WTC11 (cell line): ENCODE measurements around the gene CAPN14. TPM values are rescaled to one million over a fixed set of nuclear protein-coding genes. Genes with fewer than 3 reads are reported as not detected.
"Not testable (repeated sequence)": the region's sequence is repeated elsewhere in the genome, so short reads cannot be mapped to it uniquely, and the experiment has no call there.

Source experiments
- ATAC-seq: fragments of 200-7000 bp; cut with Tn5 transposase; 2 replicates; pipeline ENCODE4 v1.10.0; 2021; ENCODE audit warnings: mild to moderate bottlenecking, moderate library complexity
- CTCF ChIA-PET: fragments of 300-600 bp; sonication (Branson Sonifier 250); formaldehyde crosslinking; loops from one replicate; lab custom pipeline; 2021; ENCODE audit warnings: antibody characterized with exemption; lab: Charles Lee
- POLR2A ChIA-PET: fragments of 350-600 bp; sonication (Branson Sonifier 250); formaldehyde crosslinking; loops from one replicate; lab custom pipeline; 2021; ENCODE audit warnings: antibody characterized with exemption; lab: Charles Lee
- DNase-seq: peaks from one replicate; pipeline ENCODE4 v3.0.0; 2021; ENCODE audit warnings: low spot score
- H3K27ac Mint-ChIP-seq: 2 replicates; pipeline ENCODE4 v1.8.0; 2021; ENCODE audit warnings: mixed read lengths
- H3K27me3 Mint-ChIP-seq: 2 replicates; pipeline ENCODE4 v1.8.0; 2021; ENCODE audit warnings: low read depth, mild to moderate bottlenecking, moderate library complexity, mixed read lengths
- H3K36me3 Mint-ChIP-seq: 2 replicates; pipeline ENCODE4 v1.8.0; 2021; ENCODE audit warnings: mixed read lengths
- H3K4me1 Mint-ChIP-seq: 2 replicates; pipeline ENCODE4 v1.8.0; 2022; ENCODE audit warnings: mixed read lengths
- H3K4me3 Mint-ChIP-seq: 2 replicates; pipeline ENCODE4 v1.8.0; 2021; ENCODE audit warnings: mild to moderate bottlenecking, moderate library complexity, mixed read lengths
- H3K9me3 Mint-ChIP-seq: 2 replicates; pipeline ENCODE4 v1.8.0; 2021; ENCODE audit warnings: mixed read lengths
- ARID4B ChIP-seq: sonication (generic); formaldehyde crosslinking; IDR thresholded peaks from 2 replicates; pipeline ENCODE4 v1.8.0; 2023; ENCODE audit warnings: missing genetic modification reagents, mild to moderate bottlenecking, borderline replicate concordance
- ATF2 ChIP-seq: sonication (generic); formaldehyde crosslinking; IDR thresholded peaks from 2 replicates; pipeline ENCODE4 v1.8.1; 2022; ENCODE audit warnings: low read depth, missing genetic modification reagents, borderline replicate concordance
- CREB1 ChIP-seq: sonication (generic); formaldehyde crosslinking; IDR thresholded peaks from 2 replicates; pipeline ENCODE4 v1.8.0; 2023; ENCODE audit warnings: mild to moderate bottlenecking, missing genetic modification reagents
- FOXK1 ChIP-seq: sonication (generic); formaldehyde crosslinking; IDR thresholded peaks from 2 replicates; pipeline ENCODE4 v1.8.0; 2022; ENCODE audit warnings: mild to moderate bottlenecking, moderate library complexity, missing genetic modification reagents
- GTF2I ChIP-seq: fragments of 250-450 bp; sonication (Bioruptor Pico); conservative IDR thresholded peaks from 2 replicates; pipeline ENCODE4 v1.4.0; 2021; ENCODE audit warnings: mild to moderate bottlenecking
- HMGA2 ChIP-seq: fragments of 250-450 bp; sonication (Bioruptor Pico); IDR thresholded peaks from 2 replicates; pipeline ENCODE4 v1.4.0; 2021; ENCODE audit warnings: mild to moderate bottlenecking, moderate library complexity
- HMGXB4 ChIP-seq: sonication (generic); formaldehyde crosslinking; IDR thresholded peaks from 2 replicates; pipeline ENCODE4 v1.8.1; 2023; ENCODE audit warnings: mild to moderate bottlenecking, moderate library complexity, missing genetic modification reagents
- JAZF1 ChIP-seq: fragments of 250-450 bp; sonication (Bioruptor Pico); IDR thresholded peaks from 2 replicates; pipeline ENCODE4 v1.9.0; 2021; ENCODE audit warnings: moderate library complexity, mild to moderate bottlenecking, inconsistent platforms
- JUN ChIP-seq: sonication (generic); formaldehyde crosslinking; IDR thresholded peaks from 2 replicates; pipeline ENCODE4 v1.8.0; 2023; ENCODE audit warnings: mild to moderate bottlenecking, missing genetic modification reagents
- MXD4 ChIP-seq: fragments of 250-450 bp; sonication (Bioruptor Pico); IDR thresholded peaks from 2 replicates; pipeline ENCODE4 v1.8.0; 2021; ENCODE audit warnings: mild to moderate bottlenecking, moderate library complexity, borderline replicate concordance
- NR2C2 ChIP-seq: sonication (generic); formaldehyde crosslinking; IDR thresholded peaks from 2 replicates; pipeline ENCODE4 v1.8.0; 2022; ENCODE audit warnings: mild to moderate bottlenecking, missing genetic modification reagents
- NR3C1 ChIP-seq: sonication (generic); formaldehyde crosslinking; conservative IDR thresholded peaks from 2 replicates; pipeline ENCODE4 v1.8.1; 2023; ENCODE audit warnings: low read depth, mild to moderate bottlenecking, missing genetic modification reagents
- OVOL2 ChIP-seq: fragments of 250-450 bp; sonication (Bioruptor Pico); IDR thresholded peaks from 2 replicates; pipeline ENCODE4 v1.9.0; 2021; ENCODE audit warnings: mild to moderate bottlenecking, borderline replicate concordance
- PRRX2 ChIP-seq: fragments of 250-450 bp; sonication (Bioruptor Pico); IDR thresholded peaks from 2 replicates; pipeline ENCODE4 v1.8.0; 2021; ENCODE audit warnings: mild to moderate bottlenecking
- SOX15 ChIP-seq: fragments of 250-450 bp; sonication (Bioruptor Pico); IDR thresholded peaks from 2 replicates; pipeline ENCODE4 v1.9.0; 2021; ENCODE audit warnings: mild to moderate bottlenecking
- TEAD1 ChIP-seq: sonication (generic); formaldehyde crosslinking; IDR thresholded peaks from 2 replicates; pipeline ENCODE4 v1.8.0; 2022; ENCODE audit warnings: mild to moderate bottlenecking, missing genetic modification reagents
- ZBTB21 ChIP-seq: sonication (generic); formaldehyde crosslinking; IDR thresholded peaks from 2 replicates; pipeline ENCODE4 v1.8.1; 2023; ENCODE audit warnings: mild to moderate bottlenecking, missing genetic modification reagents, borderline replicate concordance
- ZNF121 ChIP-seq: sonication (generic); formaldehyde crosslinking; IDR thresholded peaks from 2 replicates; pipeline ENCODE4 v1.8.0; 2023; ENCODE audit warnings: missing genetic modification reagents
- ZNF425 ChIP-seq: fragments of 250-450 bp; sonication (Bioruptor Pico); conservative IDR thresholded peaks from 2 replicates; pipeline ENCODE4 v1.9.0; 2021; ENCODE audit warnings: mild to moderate bottlenecking
- total RNA-seq: library from RNA; stranded (reverse); gene quantifications from 3 replicates; pipeline ENCODE4 v1.2.3, GENCODE V29; 2021

Gene CAPN14
- total RNA-seq, 1 experiment from 2014 or later: 0.11 TPM

GRCh38 chr2:31189141-31189540, 28.2 kb downstream of the CAPN14 start (continued):
- no peak for TF ChIP-seq ZNF425 (CRISPR knock-in tag)
- TF ChIP-seq ARID4B (CRISPR knock-in tag): no peak
- no peak for TF ChIP-seq HMGXB4 (CRISPR knock-in tag)
- TF ChIP-seq, all 79 proteins: peak for 0

- Mint-ChIP-seq H3K27me3 (peaks cover 20% of the 10 kb centered on the region), H3K9me3 (peaks cover 4% of the 10 kb centered on the region), H3K4me3 (no peak overlapping the region), H3K4me1 (peaks cover 9% of the 10 kb centered on the region), H3K36me3 (no peaks in the 10 kb centered on the region), H3K27ac (no peak overlapping the region)
- ATAC-seq: peak; percentile 41; the same call in 1 of the 2 replicates
- no peak for TF ChIP-seq SOX15
- TF ChIP-seq PRRX2 (CRISPR knock-in tag): no peak
- TF ChIP-seq GTF2I: no peak
- POLR2A ChIA-PET: no interaction called here
- CTCF ChIA-PET: interaction anchor here (0.8 to 1.2 kb wide), 3 partner anchors 18 to 477 kb away, joined by 3 to 8 read pairs (median 4); partner anchors contain the start of gene EHD3
- DNase-seq: no peak
Measured at GRCh38 chr2:31188131-31188530, 29.2 kb downstream of the CAPN14 start.

- Mint-ChIP-seq H3K4me3 (no peak overlapping the region), H3K27me3 (peaks cover 20% of the 10 kb centered on the region), H3K27ac (no peak overlapping the region), H3K9me3 (peaks cover 4% of the 10 kb centered on the region), H3K4me1 (peaks cover 4% of the 10 kb centered on the region), H3K36me3 (no peaks in the 10 kb centered on the region)
- ATAC-seq (no peak), DNase-seq (no peak)
- POLR2A ChIA-PET: no interaction called here
- CTCF ChIA-PET: interaction anchor here (0.7 to 1.2 kb wide), 3 partner anchors 47 to 476 kb away, joined by 3 to 8 read pairs (median 4); partner anchors contain the start of gene EHD3
- TF ChIP-seq JAZF1 (CRISPR knock-in tag): no peak
- no peak for TF ChIP-seq MXD4 (CRISPR knock-in tag)
Measured at GRCh38 chr2:31187166-31187565, 30.1 kb downstream of the CAPN14 start.

- H3K4me3 Mint-ChIP-seq, ATAC-seq, H3K36me3 Mint-ChIP-seq, DNase-seq, H3K9me3 Mint-ChIP-seq, CTCF ChIA-PET, H3K27ac Mint-ChIP-seq, H3K4me1 Mint-ChIP-seq, POLR2A ChIA-PET: not testable (repeated sequence)
- H3K27me3 Mint-ChIP-seq: peaks cover 17% of the 10 kb centered on the region
Measured at GRCh38 chr2:31183973-31184372, 33.3 kb downstream of the CAPN14 start.

GRCh38 chr2:31176742-31177141, 40.6 kb downstream of the CAPN14 start:
- Mint-ChIP-seq H3K4me1 (no peaks in the 10 kb centered on the region), H3K36me3 (no peaks in the 10 kb centered on the region), H3K27me3 (peaks cover 2% of the 10 kb centered on the region; the same call in 1 of the 2 replicates), H3K27ac (no peak overlapping the region), H3K9me3 (peaks cover 4% of the 10 kb centered on the region; the same call in 1 of the 2 replicates), H3K4me3 (no peak overlapping the region)
- ATAC-seq: no peak
- ChIA-PET POLR2A (no interaction called here), CTCF (interaction anchor here (0.8 to 1.8 kb wide), 3 partner anchors 17 to 465 kb away, joined by 3 to 4 read pairs (median 3); partner anchors contain the start of gene GALNT14)
- DNase-seq: no peak
- TF ChIP-seq CREB1 (CRISPR knock-in tag): no peak
- no peak for TF ChIP-seq NR2C2
- no peak for TF ChIP-seq JUN (CRISPR knock-in tag)
- TF ChIP-seq TEAD1 (CRISPR knock-in tag): no peak
- no peak for TF ChIP-seq GTF2I
- no peak for TF ChIP-seq ZBTB21 (CRISPR knock-in tag)
- TF ChIP-seq ATF2 (CRISPR knock-in tag): no peak
- TF ChIP-seq HMGA2 (CRISPR knock-in tag): no peak
- TF ChIP-seq OVOL2 (CRISPR knock-in tag): no peak
- TF ChIP-seq ZNF121 (CRISPR knock-in tag): no peak
- TF ChIP-seq FOXK1 (CRISPR knock-in tag): no peak
- TF ChIP-seq NR3C1: no peak
